Type B pancreatic cell (in vitro differentiated cells): ENCODE measurements around the gene NCF2. TPM values are rescaled to one million over a fixed set of nuclear protein-coding genes. Genes with fewer than 3 reads are reported as not detected.

Experiments used
- DNase-seq: peaks from one replicate; pipeline ENCODE4 v3.0.0; 2021; ENCODE audit warnings: mixed read lengths; ENCODE audit not compliant: unreplicated experiment; ENCODE audit errors: extremely low spot score
- H3K27ac Mint-ChIP-seq: 2 replicates; pipeline ENCODE4 v1.8.0; 2021; ENCODE audit warnings: mild to moderate bottlenecking, mixed read lengths
- H3K27me3 Mint-ChIP-seq: 2 replicates; pipeline ENCODE4 v1.8.0; 2021; ENCODE audit warnings: mixed read lengths
- H3K36me3 Mint-ChIP-seq: 2 replicates; pipeline ENCODE4 v1.8.0; 2021; ENCODE audit warnings: mixed read lengths
- H3K4me1 Mint-ChIP-seq: one replicate; pipeline ENCODE4 v1.8.0; 2021; ENCODE audit warnings: mixed read lengths; ENCODE audit not compliant: unreplicated experiment
- H3K4me3 Mint-ChIP-seq: 2 replicates; pipeline ENCODE4 v1.8.0; 2021; ENCODE audit warnings: mild to moderate bottlenecking, mixed read lengths
- H3K9me3 Mint-ChIP-seq: 2 replicates; pipeline ENCODE4 v1.8.0; 2021; ENCODE audit warnings: mixed read lengths
- total RNA-seq: library from RNA; stranded (reverse); gene quantifications from 2 replicates; pipeline ENCODE4 v1.2.1, GENCODE V29; 2021; ENCODE audit warnings: low replicate concordance
- TF ChIP-seq, protein P1 (sequence below): fragments of 200-600 bp; sonication (generic); conservative IDR thresholded peaks from 2 replicates; pipeline ENCODE4 v1.5.0; 2021; ENCODE audit warnings: antibody characterized with exemption, mild to moderate bottlenecking

NCF2 gene
- total RNA-seq, 1 donor from 2014 or later: 0.68 TPM

DNA sequence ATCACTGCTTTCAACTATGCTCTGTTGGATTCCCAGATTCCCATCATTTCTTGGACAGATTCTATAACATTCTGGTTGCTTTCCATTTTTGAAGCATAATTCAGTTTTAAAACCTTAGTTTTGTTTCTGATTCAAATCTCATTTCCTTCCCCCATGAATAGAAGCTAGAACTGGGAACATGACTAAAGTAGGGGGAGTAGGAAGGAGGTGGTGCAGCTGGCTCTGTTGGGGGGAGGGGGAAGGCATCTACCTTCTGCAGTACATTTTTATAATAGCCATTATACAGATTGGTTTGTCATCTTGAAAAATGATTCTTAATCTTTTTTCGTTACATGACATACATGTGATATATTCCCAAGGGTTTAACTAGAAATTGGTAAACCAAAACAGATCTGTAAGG is 69.9 kb downstream of the NCF2 start:
- Mint-ChIP-seq H3K4me1 (no peaks in the 10 kb centered on the region), H3K9me3 (no peaks in the 10 kb centered on the region), H3K27me3 (no peaks in the 10 kb centered on the region), H3K27ac (no peak overlapping the region), H3K36me3 (peaks cover 22% of the 10 kb centered on the region), H3K4me3 (no peak overlapping the region)
- DNase-seq: no peak
- TF ChIP-seq, protein P1, sequence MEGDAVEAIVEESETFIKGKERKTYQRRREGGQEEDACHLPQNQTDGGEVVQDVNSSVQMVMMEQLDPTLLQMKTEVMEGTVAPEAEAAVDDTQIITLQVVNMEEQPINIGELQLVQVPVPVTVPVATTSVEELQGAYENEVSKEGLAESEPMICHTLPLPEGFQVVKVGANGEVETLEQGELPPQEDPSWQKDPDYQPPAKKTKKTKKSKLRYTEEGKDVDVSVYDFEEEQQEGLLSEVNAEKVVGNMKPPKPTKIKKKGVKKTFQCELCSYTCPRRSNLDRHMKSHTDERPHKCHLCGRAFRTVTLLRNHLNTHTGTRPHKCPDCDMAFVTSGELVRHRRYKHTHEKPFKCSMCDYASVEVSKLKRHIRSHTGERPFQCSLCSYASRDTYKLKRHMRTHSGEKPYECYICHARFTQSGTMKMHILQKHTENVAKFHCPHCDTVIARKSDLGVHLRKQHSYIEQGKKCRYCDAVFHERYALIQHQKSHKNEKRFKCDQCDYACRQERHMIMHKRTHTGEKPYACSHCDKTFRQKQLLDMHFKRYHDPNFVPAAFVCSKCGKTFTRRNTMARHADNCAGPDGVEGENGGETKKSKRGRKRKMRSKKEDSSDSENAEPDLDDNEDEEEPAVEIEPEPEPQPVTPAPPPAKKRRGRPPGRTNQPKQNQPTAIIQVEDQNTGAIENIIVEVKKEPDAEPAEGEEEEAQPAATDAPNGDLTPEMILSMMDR: no peak

DNA sequence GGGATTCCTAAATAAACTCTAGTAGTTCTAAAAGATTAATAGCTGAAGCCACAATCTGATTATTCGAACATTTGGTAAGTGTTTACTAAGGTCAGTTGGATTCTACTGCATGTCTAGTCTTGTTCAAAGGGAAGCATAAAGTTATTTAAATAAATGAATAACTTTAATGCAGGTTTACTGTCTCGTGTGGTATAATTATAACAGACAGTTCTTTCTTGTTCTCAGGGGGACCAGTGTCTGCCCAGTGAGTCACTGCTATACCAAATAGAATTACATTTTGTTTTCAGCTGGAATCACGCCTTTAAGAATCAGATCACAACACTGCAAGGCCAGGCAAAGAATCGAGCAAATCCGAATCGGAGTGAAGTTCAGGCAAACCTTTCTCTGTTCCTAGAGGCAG is 72.9 kb downstream of the NCF2 start:
- H3K4me1 Mint-ChIP-seq: peaks cover 9% of the 10 kb centered on the region
- no peak for DNase-seq
- H3K27me3 Mint-ChIP-seq: no peaks in the 10 kb centered on the region
- no peak overlapping the region for H3K27ac Mint-ChIP-seq
- peaks cover 13% of the 10 kb centered on the region for H3K36me3 Mint-ChIP-seq
- H3K4me3 Mint-ChIP-seq: no peak overlapping the region
- TF ChIP-seq, protein P1: no peak
- H3K9me3 Mint-ChIP-seq: no peaks in the 10 kb centered on the region

DNA sequence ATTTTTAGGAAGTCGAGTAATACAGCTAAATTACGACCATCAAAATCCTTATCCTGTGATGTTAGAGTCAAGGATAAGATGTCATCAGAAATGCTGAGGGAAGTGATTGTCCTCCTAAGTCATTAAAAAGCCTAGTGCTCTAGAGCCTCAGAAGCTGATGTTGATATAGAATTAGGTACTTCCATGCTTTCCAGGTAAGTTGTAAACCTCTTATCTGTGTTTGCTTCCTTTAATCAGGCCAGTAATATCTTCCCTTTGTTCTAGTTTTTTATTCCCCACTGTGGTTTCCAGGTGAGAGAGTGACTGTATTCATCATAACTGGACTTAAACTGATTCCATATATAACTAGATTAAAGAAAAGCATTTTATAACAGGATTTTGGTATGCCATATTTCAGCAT is 73.5 kb downstream of the NCF2 start:
- no peaks in the 10 kb centered on the region for H3K9me3 Mint-ChIP-seq
- H3K4me1 Mint-ChIP-seq: peaks cover 9% of the 10 kb centered on the region
- H3K27ac Mint-ChIP-seq: no peak overlapping the region
- H3K4me3 Mint-ChIP-seq: no peak overlapping the region
- no peak for DNase-seq
- no peaks in the 10 kb centered on the region for H3K27me3 Mint-ChIP-seq
- TF ChIP-seq, protein P1: no peak
- peaks cover 13% of the 10 kb centered on the region for H3K36me3 Mint-ChIP-seq

DNA sequence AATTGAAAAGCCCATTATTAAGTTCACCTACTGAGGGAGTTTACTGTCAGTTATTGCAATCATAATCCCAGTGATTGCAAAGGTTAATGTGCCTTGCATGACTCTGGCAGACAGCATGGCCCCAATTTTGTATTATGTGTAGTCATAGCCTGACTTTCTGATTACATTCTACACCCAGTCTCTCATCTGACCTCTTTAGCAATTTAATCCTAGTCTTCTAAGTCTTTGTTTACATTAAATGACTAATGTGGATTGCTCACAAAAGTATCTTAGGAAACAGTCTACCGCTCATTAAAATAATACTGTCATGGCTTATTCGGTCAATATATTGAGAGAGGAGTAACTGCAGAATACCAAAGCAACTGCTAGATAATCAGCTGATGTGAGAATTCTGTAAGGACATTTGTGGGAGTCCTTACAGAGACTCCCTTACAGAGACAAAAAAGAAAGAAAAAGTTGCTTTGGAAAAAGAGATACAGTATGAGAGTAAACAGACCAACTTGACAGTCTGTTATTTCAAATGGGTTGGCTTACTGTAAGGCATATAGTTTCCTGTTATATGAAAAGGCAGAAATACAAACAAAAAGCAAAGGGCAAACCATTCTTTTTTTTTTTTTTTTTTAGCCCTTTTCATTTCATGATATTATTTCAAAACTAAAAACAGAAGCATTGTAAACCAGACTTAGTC is 75.1 kb downstream of the NCF2 start:
- no peaks in the 10 kb centered on the region for H3K9me3 Mint-ChIP-seq
- no peak overlapping the region for H3K4me3 Mint-ChIP-seq
- H3K27ac Mint-ChIP-seq: no peak overlapping the region
- peaks cover 13% of the 10 kb centered on the region for H3K36me3 Mint-ChIP-seq
- H3K27me3 Mint-ChIP-seq: no peaks in the 10 kb centered on the region
- peaks cover 9% of the 10 kb centered on the region for H3K4me1 Mint-ChIP-seq
- no peak for DNase-seq
- TF ChIP-seq, protein P1: no peak

DNA sequence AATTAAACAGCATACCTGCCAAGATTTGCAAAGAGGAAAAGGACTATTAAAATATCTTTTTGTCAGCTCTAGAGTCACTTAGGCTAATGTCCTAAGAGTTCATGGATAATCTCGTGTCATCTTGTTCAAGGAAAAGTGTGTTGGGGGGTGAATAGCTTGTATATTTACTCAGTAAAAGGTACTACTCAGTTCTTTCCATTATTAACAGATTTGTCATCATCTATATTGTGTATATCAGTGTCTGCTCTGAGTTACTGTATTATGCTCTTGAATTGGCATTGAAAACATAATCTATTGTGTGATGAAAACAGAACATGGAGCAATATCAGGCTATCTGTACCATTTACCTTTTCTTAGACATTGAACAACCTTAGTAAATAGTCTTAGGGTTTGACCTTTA is 76.0 kb downstream of the NCF2 start:
- H3K27ac Mint-ChIP-seq: peak overlapping the region; percentile 14
- no peaks in the 10 kb centered on the region for H3K9me3 Mint-ChIP-seq
- H3K36me3 Mint-ChIP-seq: peaks cover 12% of the 10 kb centered on the region
- peaks cover 9% of the 10 kb centered on the region for H3K4me1 Mint-ChIP-seq
- no peak for DNase-seq
- TF ChIP-seq, protein P1: no peak
- H3K27me3 Mint-ChIP-seq: no peaks in the 10 kb centered on the region
- H3K4me3 Mint-ChIP-seq: no peak overlapping the region
